ENCODE results near the gene CDH8. TPM values are rescaled to one million over a fixed set of nuclear protein-coding genes. Genes with fewer than 3 reads are reported as not detected.

Gene CDH8
- total and polyA plus RNA-seq, 2 donors (not counting 1 experiment from before 2014, with no cell fraction given): not detected

DNA sequence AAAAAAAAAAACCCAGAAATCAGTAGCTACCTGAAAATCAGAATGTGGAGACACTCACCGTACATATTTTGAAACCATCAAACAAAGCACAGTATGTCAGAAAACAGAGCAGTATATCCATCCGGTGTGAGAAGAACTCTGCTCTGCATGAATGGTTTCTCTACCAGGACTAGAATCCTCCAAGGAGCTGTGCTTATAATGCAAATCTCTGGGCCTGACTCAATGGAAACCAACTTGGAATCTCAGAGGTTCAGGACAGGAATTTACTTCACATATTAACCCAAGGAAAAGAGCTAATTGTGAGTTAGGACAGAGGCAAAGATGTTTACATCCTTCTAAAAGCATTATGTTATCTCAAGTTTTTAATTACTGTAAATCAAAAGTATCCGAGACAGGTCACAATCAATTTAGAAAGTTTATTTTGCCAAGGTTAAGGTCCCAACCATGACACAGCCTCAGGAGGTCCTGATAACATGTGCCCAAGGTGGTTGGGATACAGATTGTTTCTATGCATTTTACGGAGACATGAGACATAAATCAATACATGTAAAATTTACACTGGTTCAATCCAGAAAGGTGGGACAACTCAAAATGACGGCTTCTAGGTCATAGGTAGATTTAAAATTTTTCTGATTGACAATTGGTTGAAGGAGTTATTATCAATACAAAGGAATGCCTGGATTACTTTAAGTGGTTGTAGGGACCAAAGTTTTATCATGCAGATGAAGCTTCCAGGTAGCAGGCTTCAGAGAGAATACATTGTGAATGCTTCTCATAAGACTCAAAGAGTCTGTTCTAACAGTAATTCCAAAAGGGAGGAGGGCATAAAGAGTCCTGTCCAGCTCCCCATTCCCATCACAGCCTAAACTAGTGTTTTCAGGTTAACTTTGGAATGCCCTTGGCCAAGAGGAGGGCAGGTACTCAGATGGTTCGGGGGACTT lies 164.1 kb downstream of the CDH8 start:
- H3K9me3 Mint-ChIP-seq (ENCODE audit: insufficient read depth): peaks cover 3% of the 10 kb centered on the region
- H3K27me3 Mint-ChIP-seq: no peaks in the 10 kb centered on the region
- H3K79me2 ChIP-seq (ENCODE audit: control insufficient read depth, insufficient read depth, low read length): no peaks in the 10 kb centered on the region
- TF ChIP-seq, protein P1, sequence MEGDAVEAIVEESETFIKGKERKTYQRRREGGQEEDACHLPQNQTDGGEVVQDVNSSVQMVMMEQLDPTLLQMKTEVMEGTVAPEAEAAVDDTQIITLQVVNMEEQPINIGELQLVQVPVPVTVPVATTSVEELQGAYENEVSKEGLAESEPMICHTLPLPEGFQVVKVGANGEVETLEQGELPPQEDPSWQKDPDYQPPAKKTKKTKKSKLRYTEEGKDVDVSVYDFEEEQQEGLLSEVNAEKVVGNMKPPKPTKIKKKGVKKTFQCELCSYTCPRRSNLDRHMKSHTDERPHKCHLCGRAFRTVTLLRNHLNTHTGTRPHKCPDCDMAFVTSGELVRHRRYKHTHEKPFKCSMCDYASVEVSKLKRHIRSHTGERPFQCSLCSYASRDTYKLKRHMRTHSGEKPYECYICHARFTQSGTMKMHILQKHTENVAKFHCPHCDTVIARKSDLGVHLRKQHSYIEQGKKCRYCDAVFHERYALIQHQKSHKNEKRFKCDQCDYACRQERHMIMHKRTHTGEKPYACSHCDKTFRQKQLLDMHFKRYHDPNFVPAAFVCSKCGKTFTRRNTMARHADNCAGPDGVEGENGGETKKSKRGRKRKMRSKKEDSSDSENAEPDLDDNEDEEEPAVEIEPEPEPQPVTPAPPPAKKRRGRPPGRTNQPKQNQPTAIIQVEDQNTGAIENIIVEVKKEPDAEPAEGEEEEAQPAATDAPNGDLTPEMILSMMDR (IDR thresholded peaks at IDR 0.05): no peak
- TF ChIP-seq EZH2 (IDR thresholded peaks at IDR 0.05; ENCODE audit: borderline replicate concordance, insufficient read depth, low read depth, low read length, poor library complexity, severe bottlenecking): no peak
- no peak overlapping the region for H3K27ac ChIP-seq (ENCODE audit: low read length in 2 of 2)
- no peak for DNase-seq
- WGBS (ENCODE audit: insufficient coverage): 100% methylated on average over 1 of the region's 6 CpGs
- intact Hi-C loops (cut with micrococcal nuclease): no loop called here
- H3K4me3 Mint-ChIP-seq: no peak overlapping the region
- H3K4me3 ChIP-seq (ENCODE audit: control extremely low read depth in 1 of 5, extremely low read depth in 1 of 5, insufficient read depth in 1 of 5, low read depth in 2 of 5, low read length in 4 of 5): no peak overlapping the region
- H3K27ac Mint-ChIP-seq: no peak overlapping the region
- H3K27me3 ChIP-seq (replicated peaks in 1 of 4; ENCODE audit: control extremely low read depth in 1 of 4, control insufficient read depth in 3 of 4, insufficient read depth in 4 of 4, low read length in 3 of 4): no peaks in the 10 kb centered on the region
- POLR2A ChIA-PET: no interaction called here
- H4K20me1 ChIP-seq (ENCODE audit: control insufficient read depth, insufficient read depth, low read length, poor library complexity, severe bottlenecking): no peaks in the 10 kb centered on the region
- H2AFZ ChIP-seq (ENCODE audit: insufficient read depth, low read depth, low read length, poor library complexity, severe bottlenecking): no peak overlapping the region
- H3K4me1 Mint-ChIP-seq: no peaks in the 10 kb centered on the region
- H3K4me2 ChIP-seq (replicated peaks; ENCODE audit: low read depth, low read length, poor library complexity, severe bottlenecking): no peak overlapping the region
- H3K9me3 ChIP-seq (ENCODE audit: control extremely low read depth in 1 of 3, control insufficient read depth in 2 of 3, insufficient read depth in 1 of 3, low read length in 2 of 3): peaks cover 0 to 2% (median 1%) of the 10 kb centered on the region in 3 donors
- CTCF ChIA-PET: no interaction called here
- H3K9ac ChIP-seq (ENCODE audit: low read length): no peak overlapping the region
- no peaks in the 10 kb centered on the region for H3K4me1 ChIP-seq (ENCODE audit: control insufficient read depth in 2 of 2, insufficient read depth in 2 of 2, low read length in 2 of 2)
- H3K36me3 ChIP-seq (replicated peaks in 1 of 2; ENCODE audit: control extremely low read depth in 1 of 2, control insufficient read depth in 1 of 2, extremely low read depth in 1 of 2, insufficient read depth in 2 of 2, low read length in 1 of 2): no peaks in the 10 kb centered on the region
- ATAC-seq (ENCODE audit: low read depth): no peak
